Measurements from ENCODE around the gene ZNF385B. TPM values are rescaled to one million over a fixed set of nuclear protein-coding genes. Genes with fewer than 3 reads are reported as not detected.

Gene ZNF385B
- total RNA-seq, 4 donors from 2014 or later = 0.41 to 3.3 TPM; not detected in 2

DNA sequence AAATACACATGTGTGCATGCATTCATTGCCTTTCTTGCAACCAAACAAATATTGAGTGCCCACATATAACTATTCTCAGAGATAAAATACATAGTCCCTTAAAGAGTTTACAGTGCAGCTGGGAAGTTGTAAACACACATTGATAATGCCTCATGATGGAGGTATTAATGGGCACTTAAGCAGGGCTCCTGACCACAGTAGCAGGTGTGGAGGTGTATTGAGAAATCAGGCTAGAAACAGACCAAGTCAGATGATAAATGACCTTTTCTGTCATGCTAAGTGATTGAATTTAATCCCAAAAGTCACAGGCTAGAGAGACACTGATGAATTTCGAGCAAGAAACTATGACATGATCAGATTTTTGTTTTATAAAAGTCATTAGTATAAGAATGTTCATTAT is 157.7 kb downstream of the ZNF385B start:
- no peaks in the 10 kb centered on the region for H3K36me3 ChIP-seq
- no peak for DNase-seq
- no peaks in the 10 kb centered on the region for H3K4me1 ChIP-seq
- no peak overlapping the region for H3K4me3 ChIP-seq
- no peak overlapping the region for H3K27ac ChIP-seq
- H3K27me3 ChIP-seq = no peaks in the 10 kb centered on the region
- intact Hi-C loops (cut with DNase I; ENCODE audit: low total_unique reads) = no loop called here
- no peaks in the 10 kb centered on the region for H3K9me3 ChIP-seq
- no peak for TF ChIP-seq CTCF (IDR thresholded peaks at IDR 0.05)
- TF ChIP-seq POLR2A (IDR thresholded peaks at IDR 0.05) = no peak

DNA sequence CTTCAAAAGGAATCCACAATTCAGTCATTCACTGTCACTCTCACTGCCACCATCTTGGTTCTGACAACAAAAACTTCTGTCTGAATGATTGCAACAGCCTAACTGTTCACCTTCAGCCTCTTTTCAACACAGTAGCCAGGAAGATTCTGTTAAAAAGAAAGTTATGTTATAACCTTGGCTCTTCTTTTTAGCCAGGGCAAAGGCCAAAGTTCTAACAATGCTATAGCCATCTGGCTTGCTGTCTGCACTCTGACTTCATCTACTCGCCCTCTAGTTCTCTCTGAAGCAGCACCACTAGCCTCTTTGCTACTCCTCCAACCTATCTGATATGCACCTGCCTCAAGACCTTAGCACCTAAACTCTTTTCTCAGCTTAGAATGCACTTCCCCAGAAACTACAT is 158.5 kb downstream of the ZNF385B start:
- Histone ChIP-seq H3K4me3 (no peak overlapping the region), H3K27ac (no peak overlapping the region), H3K4me1 (no peaks in the 10 kb centered on the region), H3K36me3 (no peaks in the 10 kb centered on the region), H3K27me3 (no peaks in the 10 kb centered on the region), H3K9me3 (no peaks in the 10 kb centered on the region)
- no peak for TF ChIP-seq POLR2A (IDR thresholded peaks at IDR 0.05)
- no peak for TF ChIP-seq CTCF (IDR thresholded peaks at IDR 0.05)
- intact Hi-C loops (cut with DNase I; ENCODE audit: low total_unique reads) = no loop called here
- no peak for DNase-seq

GRCh38 chr2:179701524-179702110 is 159.8 kb downstream of the ZNF385B start:
- Histone ChIP-seq H3K36me3 (no peaks in the 10 kb centered on the region), H3K9me3 (no peaks in the 10 kb centered on the region), H3K27me3 (no peaks in the 10 kb centered on the region), H3K27ac (no peak overlapping the region), H3K4me3 (no peak overlapping the region), H3K4me1 (no peaks in the 10 kb centered on the region)
- no peak for TF ChIP-seq CTCF (IDR thresholded peaks at IDR 0.05)
- no peak for TF ChIP-seq POLR2A (IDR thresholded peaks at IDR 0.05)
- DNase-seq = no peak
- intact Hi-C loops (cut with DNase I; ENCODE audit: low total_unique reads) = no loop called here

- H3K4me1 ChIP-seq = no peaks in the 10 kb centered on the region
- intact Hi-C loops (cut with DNase I; ENCODE audit: low total_unique reads) = no loop called here
- TF ChIP-seq POLR2A (IDR thresholded peaks at IDR 0.05) (no peak), CTCF (IDR thresholded peaks at IDR 0.05) (no peak)
- no peaks in the 10 kb centered on the region for H3K36me3 ChIP-seq
- no peak overlapping the region for H3K27ac ChIP-seq
- H3K9me3 ChIP-seq = no peaks in the 10 kb centered on the region
- no peak for DNase-seq
- H3K27me3 ChIP-seq = no peaks in the 10 kb centered on the region
- H3K4me3 ChIP-seq = no peak overlapping the region
These were observed 165.9 kb downstream of the ZNF385B start for GRCh38 chr2:179695486-179695885.

DNA sequence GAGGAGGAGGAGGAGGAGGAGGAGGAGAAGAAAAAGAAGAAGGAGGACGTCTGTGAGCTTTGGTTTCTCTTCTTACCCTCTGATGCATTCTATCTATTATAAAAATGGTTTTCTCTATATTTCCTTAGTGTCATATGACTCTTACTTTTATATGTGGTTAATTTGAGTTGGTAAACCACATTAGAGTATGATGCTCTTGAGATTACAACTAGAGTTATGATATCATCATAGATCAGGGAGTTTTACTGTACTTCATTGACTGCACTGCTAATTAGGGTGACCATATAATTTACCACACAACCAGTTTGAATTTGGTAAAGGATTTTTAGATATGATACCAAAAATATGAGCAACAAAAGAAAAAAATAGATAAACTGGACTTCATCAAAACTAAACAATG is 166.4 kb downstream of the ZNF385B start:
- no peak overlapping the region for H3K4me3 ChIP-seq
- TF ChIP-seq POLR2A (IDR thresholded peaks at IDR 0.05) = no peak
- no peak for TF ChIP-seq CTCF (IDR thresholded peaks at IDR 0.05)
- DNase-seq = no peak
- H3K4me1 ChIP-seq = no peaks in the 10 kb centered on the region
- no peaks in the 10 kb centered on the region for H3K27me3 ChIP-seq
- no peak overlapping the region for H3K27ac ChIP-seq
- intact Hi-C loops (cut with DNase I; ENCODE audit: low total_unique reads) = no loop called here
- no peaks in the 10 kb centered on the region for H3K9me3 ChIP-seq
- H3K36me3 ChIP-seq = no peaks in the 10 kb centered on the region

All from uterus (tissue), 4 donors.